K562 (cell line): ENCODE results near the gene ZNF319. TPM values are rescaled to one million over a fixed set of nuclear protein-coding genes. Genes with fewer than 3 reads are reported as not detected.
A peak's percentile ranks its signal among the peaks of the same experiment; 100 is the strongest.

Experiments
- ATAC-seq: fragments of 200-7000 bp; cut with Tn5 transposase; 3 replicates; pipeline ENCODE4 v1.9.1; 2020; ENCODE audit warnings: moderate library complexity
- BruUV-seq: library from RNA; stranded (reverse); fragments of 400-500 nt; replicated peaks from 2 replicates; lab custom pipeline; 2021; lab: Mats Ljungman, UMichigan
- CTCF ChIA-PET: fragments of 300-600 bp; formaldehyde crosslinking; extraction: SDS; loops from one replicate; lab custom pipeline; 2021; ENCODE audit warnings: low intra/inter-chr PET ratio; lab: Yijun Ruan, JAX
- POLR2A ChIA-PET: fragments of 300-600, 350-650 bp; sonication (Branson Sonifier 250); formaldehyde crosslinking; extraction: SDS; loops from one replicate; lab custom pipeline; 2021; ENCODE audit warnings: antibody characterized with exemption, inconsistent platforms; lab: Yijun Ruan, JAX
- DNase-seq, 4 experiments: peaks; one replicate each; pipeline versions ENCODE4 v3.0.0 to v3.0.0-alpha.2; 2011 to 2018; ENCODE audit warnings: low spot score in 3 of 4, mixed read lengths in 3 of 4; ENCODE audit errors: extremely low read depth in 1 of 4
- FAIRE-seq: peaks from 2 replicates; lab custom pipeline; 2011; peaks lifted over from hg19 to GRCh38; lab: Jason Lieb, UNC
- H2AFZ ChIP-seq: 2 replicates; pipeline ENCODE4 v1.6.0; 2011; ENCODE audit warnings: low read depth, low read length, control low read depth, inconsistent platforms
- H3K27ac ChIP-seq: fragments of 200-600 bp; 3 replicates; pipeline ENCODE4 v1.8.0; 2011; ENCODE audit warnings: low read depth, mild to moderate bottlenecking, control low read depth, inconsistent platforms, low read length, moderate library complexity, mixed read lengths; ENCODE audit errors: extremely low read depth
- H3K27me3 ChIP-seq, 2 experiments: fragments of 300-600 bp in 1 of 2; 2 replicates in 1 of 2; 3 replicates in 1 of 2; pipeline versions ENCODE4 v1.6.0 to v1.8.0; 2011; ENCODE audit warnings: inconsistent platforms in 2 of 2, low read length in 2 of 2, mild to moderate bottlenecking in 1 of 2, mixed read lengths in 1 of 2, moderate library complexity in 1 of 2; ENCODE audit not compliant: control insufficient read depth in 2 of 2, insufficient read depth in 2 of 2
- H3K36me3 ChIP-seq: fragments of 300-600 bp; 3 replicates; pipeline ENCODE4 v1.8.0; 2011; ENCODE audit warnings: mild to moderate bottlenecking, low read length, inconsistent platforms; ENCODE audit not compliant: control insufficient read depth, insufficient read depth
- H3K4me1 ChIP-seq, 2 experiments: fragments of 200-600 bp in 1 of 2; replicated peaks in 1 of 2; 2 replicates in 1 of 2; 3 replicates in 1 of 2; pipeline versions ENCODE4 v1.5.1 to v1.8.0; 2011; ENCODE audit warnings: inconsistent platforms in 2 of 2, low read length in 2 of 2, mild to moderate bottlenecking in 1 of 2, mixed read lengths in 1 of 2, moderate library complexity in 1 of 2; ENCODE audit not compliant: control insufficient read depth in 2 of 2, insufficient read depth in 2 of 2
- H3K4me2 ChIP-seq: 2 replicates; pipeline ENCODE4 v1.6.1; 2011; ENCODE audit warnings: low read length, control low read depth, inconsistent platforms, mixed read lengths; ENCODE audit not compliant: insufficient read depth
- H3K4me3 ChIP-seq: fragments of 200-600 bp; sonication (generic), shearing (Covaris generic); 2 replicates; pipeline ENCODE4 v1.5.1; 2016; ENCODE audit warnings: control low read depth, inconsistent platforms
- H3K79me2 ChIP-seq: fragments of 200-600 bp; 3 replicates; pipeline ENCODE4 v1.8.0; 2011; ENCODE audit warnings: low read length, inconsistent platforms; ENCODE audit not compliant: control insufficient read depth, insufficient read depth
- H3K9ac ChIP-seq, 2 experiments: 2 replicates each; pipeline versions ENCODE4 v1.6.0 to v1.6.1; 2011; ENCODE audit warnings: low read depth in 2 of 2, low read length in 2 of 2, control low read depth in 1 of 2, inconsistent platforms in 1 of 2, mild to moderate bottlenecking in 1 of 2, mixed read lengths in 1 of 2; ENCODE audit not compliant: insufficient read depth in 1 of 2
- H3K9me1 ChIP-seq: one replicate; pipeline ENCODE4 v1.6.0; 2011; ENCODE audit warnings: inconsistent platforms, mild to moderate bottlenecking, low read length, moderate library complexity; ENCODE audit not compliant: control insufficient read depth, insufficient read depth
- H3K9me3 ChIP-seq: replicated peaks from 2 replicates; pipeline ENCODE4 v1.5.1; 2011; ENCODE audit warnings: low read depth, low read length, inconsistent platforms; ENCODE audit not compliant: control insufficient read depth, insufficient read depth
- H4K20me1 ChIP-seq: replicated peaks from 2 replicates; pipeline ENCODE4 v1.6.1; 2011; ENCODE audit warnings: low read length, inconsistent platforms, mixed read lengths; ENCODE audit not compliant: control insufficient read depth, insufficient read depth
- BCOR ChIP-seq: fragments of 450-650 bp; IDR thresholded peaks from 2 replicates; pipeline ENCODE4 v1.6.1; 2016
- CBFA2T2 ChIP-seq: fragments of 450-650 bp; conservative IDR thresholded peaks from 2 replicates; pipeline ENCODE4 v1.6.1; 2017; ENCODE audit warnings: mild to moderate bottlenecking
- EGR1 ChIP-seq: fragments of 450-650 bp; conservative IDR thresholded peaks from 2 replicates; pipeline ENCODE4 v1.6.1; 2017; ENCODE audit warnings: mild to moderate bottlenecking
- EHMT2 ChIP-seq: fragments of 450-650 bp; IDR thresholded peaks from 2 replicates; pipeline ENCODE4 v1.6.1; 2018; ENCODE audit warnings: antibody characterized with exemption
- ELF1 ChIP-seq: fragments of 200-800 bp; sonication (Bioruptor generic); IDR thresholded peaks from 2 replicates; pipeline ENCODE4 v1.6.1; 2016; ENCODE audit warnings: missing genetic modification characterization, missing compliant biosample characterization
- ETS2 ChIP-seq: IDR thresholded peaks from 2 replicates; pipeline ENCODE4 v1.6.1; 2016; ENCODE audit warnings: borderline replicate concordance, missing genetic modification characterization, mild to moderate bottlenecking, moderate library complexity, missing compliant biosample characterization; ENCODE audit not compliant: poor library complexity, severe bottlenecking
- HDAC3 ChIP-seq: fragments of 450-650 bp; IDR thresholded peaks from 2 replicates; pipeline ENCODE4 v1.6.1; 2018; ENCODE audit warnings: borderline replicate concordance, mild to moderate bottlenecking, moderate library complexity; ENCODE audit not compliant: partially characterized antibody
- NFIC ChIP-seq: fragments of 450-650 bp; IDR thresholded peaks from 2 replicates; pipeline ENCODE4 v1.6.1; 2017; ENCODE audit warnings: mild to moderate bottlenecking, inconsistent platforms
- SRF ChIP-seq, 2 experiments: fragments of 250-450, 450-650 bp in 1 of 2; sonication (Bioruptor Pico) in 1 of 2; sonication (generic) in 1 of 2; formaldehyde crosslinking; IDR thresholded peaks; 2 replicates each; pipeline versions ENCODE4 v1.5.0 to v1.5.1; 2020 to 2022; ENCODE audit warnings: mild to moderate bottlenecking in 1 of 2, missing genetic modification reagents in 1 of 2
- ZFP36 ChIP-seq: fragments of 150-350 bp; IDR thresholded peaks from 2 replicates; pipeline ENCODE4 v1.6.1; 2018; ENCODE audit warnings: low read length, low read depth; ENCODE audit not compliant: partially characterized antibody
- ZKSCAN1 ChIP-seq: fragments of 150-350 bp; IDR thresholded peaks from 2 replicates; pipeline ENCODE4 v1.6.1; 2016; ENCODE audit warnings: low read depth, low read length
- WGBS: fragments of 100-300 bp; shearing (Covaris generic); methylation state at CpG from one replicate; pipeline ENCODE4 v1.1.6; 2016; ENCODE audit warnings: low coverage, mixed read lengths; ENCODE audit not compliant: insufficient coverage; ENCODE audit errors: missing lambda C conversion rate; 5-methylcytosine and 5-hydroxymethylcytosine counted together
- in situ Hi-C: fragments of 300-500 bp; cut with MboI; formaldehyde crosslinking; loops from 4 replicates; pipeline ENCODE4 v1.15.0; 2018; ENCODE audit warnings: inconsistent platforms, mixed read lengths
- intact Hi-C: fragments of 100-400 bp; cut with micrococcal nuclease; formaldehyde crosslinking; loops from 2 replicates; pipeline ENCODE4 v1.14.2; 2022
- polyA plus RNA-seq, 8 experiments: library from polyadenylated mRNA; depleted of rRNA in 4 of 8; stranded (reverse) in 5 of 8; unstranded in 3 of 8; fragments of >200 nt; fragmentation: Nextera tagmentation in 2 of 8; fragmentation: Illumina TruSeq in 1 of 8; extraction: Ambion mirVana in 2 of 8; extraction: Trizol in 1 of 8; gene quantifications; 2 replicates each; pipeline versions ENCODE4 v1.2.1 to v1.2.3, GENCODE V29; 2011 to 2014; ENCODE audit warnings: inconsistent platforms in 1 of 8, missing spikeins in 1 of 8
- total RNA-seq, 7 experiments: library from RNA; depleted of rRNA in 6 of 7; stranded (reverse); fragments of >200 nt in 6 of 7; fragmentation: Illumina TruSeq in 2 of 7; extraction: Trizol in 2 of 7; gene quantifications; 2 replicates each; pipeline versions ENCODE4 v1.2.1 to v1.2.3, GENCODE V29; 2011 to 2021; ENCODE audit warnings: low replicate concordance in 1 of 7
- TF ChIP-seq, protein P1 (sequence below), 2 experiments: fragments of 150-350 bp in 1 of 2; IDR thresholded peaks; 2 replicates each; pipeline ENCODE4 v1.6.1; 2012 to 2016; ENCODE audit warnings: low read depth in 2 of 2, low read length in 2 of 2, mild to moderate bottlenecking in 1 of 2, moderate library complexity in 1 of 2

The ZNF319 gene
- total and polyA plus RNA-seq, 9 of the 15 experiments (the other 6 are each of a cell fraction or from before 2014, with no cell fraction given), result 0.20 to 5.7 (median 1.4) TPM

DNA sequence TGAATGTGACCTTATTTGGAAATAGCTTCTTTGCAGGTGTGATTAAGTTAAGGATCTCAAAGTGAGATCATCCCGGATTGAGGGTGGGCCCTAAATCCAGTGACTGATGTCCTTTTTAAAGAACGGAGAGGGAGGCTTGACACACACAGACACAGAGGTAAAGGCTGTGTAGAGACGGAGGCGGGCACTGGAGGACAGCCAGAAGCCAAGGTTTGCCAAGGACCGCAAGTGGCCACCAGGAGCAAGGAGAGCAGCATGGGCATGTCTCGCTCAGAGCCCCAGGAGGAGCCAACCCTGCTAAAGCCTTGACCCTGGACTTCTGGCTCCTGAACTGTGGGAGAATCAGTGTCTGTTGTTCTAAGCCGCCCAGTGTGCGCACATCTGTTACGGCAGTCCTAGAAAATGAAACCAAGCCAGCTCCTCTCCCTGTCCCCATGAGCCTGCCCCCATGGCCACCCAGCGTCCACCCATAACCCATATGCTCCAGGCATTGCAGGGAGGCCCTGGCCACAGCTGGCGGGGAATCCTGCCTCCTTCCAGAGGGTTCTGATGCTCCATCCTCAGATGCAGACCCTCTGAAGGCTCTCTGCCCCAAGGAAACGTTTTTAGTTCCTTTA lies 44.8 kb downstream of the ZNF319 start:
- no peak overlapping the region for H3K4me3 ChIP-seq
- peak overlapping the region; percentile 44; the same call in 1 of the 2 replicates for H2AFZ ChIP-seq
- ChIA-PET POLR2A (interaction anchor here (0.7 to 2.8 kb wide), 3 partner anchors 12 to 211 kb away, joined by 3 to 18 read pairs (median 4); a partner anchor contains a TSS), CTCF (no interaction called here)
- H4K20me1 ChIP-seq, result no peaks in the 10 kb centered on the region
- H3K79me2 ChIP-seq, result no peaks in the 10 kb centered on the region
- FAIRE-seq (no peak), ATAC-seq (peak; percentile 20), DNase-seq (no peak)
- intact Hi-C loops (no loop called here), in situ Hi-C loops (no loop called here)
- 18% methylated on average over 12 of the region's 12 CpGs for WGBS
- H3K9me1 ChIP-seq, result no peaks in the 10 kb centered on the region
- no TSS peak for BruUV-seq
- peaks cover 0 to 19% of the 10 kb centered on the region in 2 experiments; a peak in 3 of 5 replicates for H3K4me1 ChIP-seq
- peak overlapping the region in 1 of 2 experiments; percentile 86; a peak in 2 of 4 replicates for H3K9ac ChIP-seq
- H3K36me3 ChIP-seq, result no peaks in the 10 kb centered on the region
- H3K27me3 ChIP-seq, result no peaks in the 10 kb centered on the region; a peak in 1 of 5 replicates
- H3K9me3 ChIP-seq, result no peaks in the 10 kb centered on the region
- H3K27ac ChIP-seq, result no peak overlapping the region
- 0 out of 2 replicates have a peak, but pooled peaks have one; percentile 9 for TF ChIP-seq ZKSCAN1
- peak in 1 of 2 experiments; percentile 66; a peak in 1 of 4 replicates for TF ChIP-seq SRF (CRISPR knock-in tag; IDR thresholded peaks at IDR 0.05)
- no peak for TF ChIP-seq EHMT2
- peak overlapping the region; percentile 16; the same call in 1 of the 2 replicates for H3K4me2 ChIP-seq

DNA sequence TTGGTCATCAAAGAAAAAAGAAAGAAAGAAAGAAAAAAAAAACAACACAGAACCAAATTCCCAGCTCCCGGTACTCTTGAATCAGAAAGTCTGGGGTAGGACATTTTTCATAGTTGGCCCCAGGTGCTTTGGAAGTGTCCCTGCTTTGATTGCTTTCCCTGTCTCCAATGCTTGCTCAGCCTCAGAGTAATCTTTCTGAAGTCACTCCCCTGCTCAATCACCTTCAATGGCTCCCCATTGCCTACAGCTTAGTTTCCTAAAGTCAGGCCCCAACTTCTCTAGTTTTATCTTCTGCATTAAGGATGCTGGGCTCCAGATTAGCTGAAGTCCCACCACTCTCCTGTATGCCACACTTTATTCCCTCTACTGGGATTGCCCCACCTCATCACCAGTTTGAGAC lies 46.6 kb downstream of the ZNF319 start:
- intact Hi-C loops, result no loop called here
- TF ChIP-seq ELF1 (tag), result no peak
- TF ChIP-seq ZFP36, result peak; percentile 77
- TF ChIP-seq BCOR, result peak; percentile 77
- TF ChIP-seq EGR1, result no peak
- TF ChIP-seq CBFA2T2, result no peak
- TF ChIP-seq ETS2 (tag), result no peak
- TF ChIP-seq NFIC, result no peak
- TF ChIP-seq HDAC3, result no peak
- TF ChIP-seq, protein P1, sequence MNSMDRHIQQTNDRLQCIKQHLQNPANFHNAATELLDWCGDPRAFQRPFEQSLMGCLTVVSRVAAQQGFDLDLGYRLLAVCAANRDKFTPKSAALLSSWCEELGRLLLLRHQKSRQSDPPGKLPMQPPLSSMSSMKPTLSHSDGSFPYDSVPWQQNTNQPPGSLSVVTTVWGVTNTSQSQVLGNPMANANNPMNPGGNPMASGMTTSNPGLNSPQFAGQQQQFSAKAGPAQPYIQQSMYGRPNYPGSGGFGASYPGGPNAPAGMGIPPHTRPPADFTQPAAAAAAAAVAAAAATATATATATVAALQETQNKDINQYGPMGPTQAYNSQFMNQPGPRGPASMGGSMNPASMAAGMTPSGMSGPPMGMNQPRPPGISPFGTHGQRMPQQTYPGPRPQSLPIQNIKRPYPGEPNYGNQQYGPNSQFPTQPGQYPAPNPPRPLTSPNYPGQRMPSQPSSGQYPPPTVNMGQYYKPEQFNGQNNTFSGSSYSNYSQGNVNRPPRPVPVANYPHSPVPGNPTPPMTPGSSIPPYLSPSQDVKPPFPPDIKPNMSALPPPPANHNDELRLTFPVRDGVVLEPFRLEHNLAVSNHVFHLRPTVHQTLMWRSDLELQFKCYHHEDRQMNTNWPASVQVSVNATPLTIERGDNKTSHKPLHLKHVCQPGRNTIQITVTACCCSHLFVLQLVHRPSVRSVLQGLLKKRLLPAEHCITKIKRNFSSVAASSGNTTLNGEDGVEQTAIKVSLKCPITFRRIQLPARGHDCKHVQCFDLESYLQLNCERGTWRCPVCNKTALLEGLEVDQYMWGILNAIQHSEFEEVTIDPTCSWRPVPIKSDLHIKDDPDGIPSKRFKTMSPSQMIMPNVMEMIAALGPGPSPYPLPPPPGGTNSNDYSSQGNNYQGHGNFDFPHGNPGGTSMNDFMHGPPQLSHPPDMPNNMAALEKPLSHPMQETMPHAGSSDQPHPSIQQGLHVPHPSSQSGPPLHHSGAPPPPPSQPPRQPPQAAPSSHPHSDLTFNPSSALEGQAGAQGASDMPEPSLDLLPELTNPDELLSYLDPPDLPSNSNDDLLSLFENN (IDR thresholded peaks at IDR 0.05; ENCODE audit: low read depth in 2 of 2, low read length in 2 of 2), result no peak

More for the DNA sequence above, 46.6 kb downstream of the ZNF319 start:
- H4K20me1 ChIP-seq, result no peaks in the 10 kb centered on the region; the same call in none of the 2 replicates
- in situ Hi-C loops, result no loop called here
- H3K4me1 ChIP-seq, result peaks cover 0 to 14% of the 10 kb centered on the region in 2 experiments; a peak in 3 of 5 replicates
- no TSS peak for BruUV-seq
- no peaks in the 10 kb centered on the region for H3K36me3 ChIP-seq
- H3K9ac ChIP-seq, result no peak overlapping the region
- WGBS, result 18% methylated on average over 1 of the region's 1 CpG
- no peak overlapping the region for H3K4me3 ChIP-seq
- ATAC-seq, result no peak
- H3K9me1 ChIP-seq, result no peaks in the 10 kb centered on the region
- H2AFZ ChIP-seq, result no peak overlapping the region
- no peak for DNase-seq
- no peaks in the 10 kb centered on the region for H3K9me3 ChIP-seq
- H3K79me2 ChIP-seq, result no peaks in the 10 kb centered on the region
- no peak overlapping the region for H3K27ac ChIP-seq
- no peaks in the 10 kb centered on the region; a peak in 1 of 5 replicates for H3K27me3 ChIP-seq
- ChIA-PET POLR2A (interaction anchor here (1.0 kb wide), 1 partner anchor 48 kb away, joined by 3 read pairs; no protein-coding TSS in a partner anchor), CTCF (no interaction called here)
- no peak overlapping the region for H3K4me2 ChIP-seq
- no peak for FAIRE-seq
